Peyer's patch (tissue), 4 donors: ENCODE measurements around the gene RBM27.

Experiments used
- POLR2A ChIP-seq, 2 donors: fragments of 450-650 bp; IDR thresholded peaks; one replicate each; pipeline ENCODE4 v1.5.1; 2017; ENCODE audit warnings: antibody characterized with exemption in 2 of 2, mild to moderate bottlenecking in 2 of 2, moderate library complexity in 2 of 2
- TF ChIP-seq, protein P1 (sequence below), 6 experiments: fragments of 450-650 bp in 4 of 6; fragments of 200-600 bp in 2 of 6; sonication (generic) in 1 of 6; IDR thresholded peaks; one replicate each; pipeline ENCODE4 v1.5.1; 2017 to 2019; ENCODE audit warnings: antibody characterized with exemption in 6 of 6, mild to moderate bottlenecking in 3 of 6, moderate library complexity in 1 of 6

DNA sequence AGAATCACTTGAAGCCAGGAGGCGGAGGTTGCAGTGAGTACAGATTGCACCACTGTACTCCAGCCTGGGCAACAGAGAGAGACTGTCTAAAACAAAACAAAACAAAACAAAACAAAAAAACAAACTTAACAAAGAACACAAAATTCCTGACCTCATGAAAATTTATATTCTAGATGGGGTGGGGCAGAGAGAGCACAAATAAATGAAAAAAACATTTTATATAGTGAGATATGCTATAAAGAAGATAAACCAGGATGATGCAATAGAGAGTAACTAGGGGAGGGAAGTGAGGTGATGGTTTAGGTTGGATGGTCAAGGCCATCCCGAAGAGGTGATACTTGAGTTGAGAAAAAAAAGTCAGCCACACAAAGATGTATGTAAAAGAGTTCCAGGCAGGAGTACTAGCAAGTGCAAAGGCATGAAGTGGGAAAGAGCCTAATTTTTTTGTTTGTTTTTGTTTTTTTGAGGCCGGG, 10.8 kb upstream of the RBM27 start:
- TF ChIP-seq, protein P1, sequence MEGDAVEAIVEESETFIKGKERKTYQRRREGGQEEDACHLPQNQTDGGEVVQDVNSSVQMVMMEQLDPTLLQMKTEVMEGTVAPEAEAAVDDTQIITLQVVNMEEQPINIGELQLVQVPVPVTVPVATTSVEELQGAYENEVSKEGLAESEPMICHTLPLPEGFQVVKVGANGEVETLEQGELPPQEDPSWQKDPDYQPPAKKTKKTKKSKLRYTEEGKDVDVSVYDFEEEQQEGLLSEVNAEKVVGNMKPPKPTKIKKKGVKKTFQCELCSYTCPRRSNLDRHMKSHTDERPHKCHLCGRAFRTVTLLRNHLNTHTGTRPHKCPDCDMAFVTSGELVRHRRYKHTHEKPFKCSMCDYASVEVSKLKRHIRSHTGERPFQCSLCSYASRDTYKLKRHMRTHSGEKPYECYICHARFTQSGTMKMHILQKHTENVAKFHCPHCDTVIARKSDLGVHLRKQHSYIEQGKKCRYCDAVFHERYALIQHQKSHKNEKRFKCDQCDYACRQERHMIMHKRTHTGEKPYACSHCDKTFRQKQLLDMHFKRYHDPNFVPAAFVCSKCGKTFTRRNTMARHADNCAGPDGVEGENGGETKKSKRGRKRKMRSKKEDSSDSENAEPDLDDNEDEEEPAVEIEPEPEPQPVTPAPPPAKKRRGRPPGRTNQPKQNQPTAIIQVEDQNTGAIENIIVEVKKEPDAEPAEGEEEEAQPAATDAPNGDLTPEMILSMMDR (IDR thresholded peaks at IDR 0.05): no peak
- no peak for TF ChIP-seq POLR2A (IDR thresholded peaks at IDR 0.05)
